ENCODE data around the gene DNAJC18.
"Not testable (repeated sequence)": the region's sequence is repeated elsewhere in the genome, so short reads cannot be mapped to it uniquely, and the experiment has no call there.

GRCh38 chr5:139409116-139409515, 30.2 kb downstream of the DNAJC18 start:
- TF ChIP-seq, protein P1, sequence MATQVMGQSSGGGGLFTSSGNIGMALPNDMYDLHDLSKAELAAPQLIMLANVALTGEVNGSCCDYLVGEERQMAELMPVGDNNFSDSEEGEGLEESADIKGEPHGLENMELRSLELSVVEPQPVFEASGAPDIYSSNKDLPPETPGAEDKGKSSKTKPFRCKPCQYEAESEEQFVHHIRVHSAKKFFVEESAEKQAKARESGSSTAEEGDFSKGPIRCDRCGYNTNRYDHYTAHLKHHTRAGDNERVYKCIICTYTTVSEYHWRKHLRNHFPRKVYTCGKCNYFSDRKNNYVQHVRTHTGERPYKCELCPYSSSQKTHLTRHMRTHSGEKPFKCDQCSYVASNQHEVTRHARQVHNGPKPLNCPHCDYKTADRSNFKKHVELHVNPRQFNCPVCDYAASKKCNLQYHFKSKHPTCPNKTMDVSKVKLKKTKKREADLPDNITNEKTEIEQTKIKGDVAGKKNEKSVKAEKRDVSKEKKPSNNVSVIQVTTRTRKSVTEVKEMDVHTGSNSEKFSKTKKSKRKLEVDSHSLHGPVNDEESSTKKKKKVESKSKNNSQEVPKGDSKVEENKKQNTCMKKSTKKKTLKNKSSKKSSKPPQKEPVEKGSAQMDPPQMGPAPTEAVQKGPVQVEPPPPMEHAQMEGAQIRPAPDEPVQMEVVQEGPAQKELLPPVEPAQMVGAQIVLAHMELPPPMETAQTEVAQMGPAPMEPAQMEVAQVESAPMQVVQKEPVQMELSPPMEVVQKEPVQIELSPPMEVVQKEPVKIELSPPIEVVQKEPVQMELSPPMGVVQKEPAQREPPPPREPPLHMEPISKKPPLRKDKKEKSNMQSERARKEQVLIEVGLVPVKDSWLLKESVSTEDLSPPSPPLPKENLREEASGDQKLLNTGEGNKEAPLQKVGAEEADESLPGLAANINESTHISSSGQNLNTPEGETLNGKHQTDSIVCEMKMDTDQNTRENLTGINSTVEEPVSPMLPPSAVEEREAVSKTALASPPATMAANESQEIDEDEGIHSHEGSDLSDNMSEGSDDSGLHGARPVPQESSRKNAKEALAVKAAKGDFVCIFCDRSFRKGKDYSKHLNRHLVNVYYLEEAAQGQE (IDR thresholded peaks at IDR 0.05) = not testable (repeated sequence)
- TF ChIP-seq, protein P2, sequence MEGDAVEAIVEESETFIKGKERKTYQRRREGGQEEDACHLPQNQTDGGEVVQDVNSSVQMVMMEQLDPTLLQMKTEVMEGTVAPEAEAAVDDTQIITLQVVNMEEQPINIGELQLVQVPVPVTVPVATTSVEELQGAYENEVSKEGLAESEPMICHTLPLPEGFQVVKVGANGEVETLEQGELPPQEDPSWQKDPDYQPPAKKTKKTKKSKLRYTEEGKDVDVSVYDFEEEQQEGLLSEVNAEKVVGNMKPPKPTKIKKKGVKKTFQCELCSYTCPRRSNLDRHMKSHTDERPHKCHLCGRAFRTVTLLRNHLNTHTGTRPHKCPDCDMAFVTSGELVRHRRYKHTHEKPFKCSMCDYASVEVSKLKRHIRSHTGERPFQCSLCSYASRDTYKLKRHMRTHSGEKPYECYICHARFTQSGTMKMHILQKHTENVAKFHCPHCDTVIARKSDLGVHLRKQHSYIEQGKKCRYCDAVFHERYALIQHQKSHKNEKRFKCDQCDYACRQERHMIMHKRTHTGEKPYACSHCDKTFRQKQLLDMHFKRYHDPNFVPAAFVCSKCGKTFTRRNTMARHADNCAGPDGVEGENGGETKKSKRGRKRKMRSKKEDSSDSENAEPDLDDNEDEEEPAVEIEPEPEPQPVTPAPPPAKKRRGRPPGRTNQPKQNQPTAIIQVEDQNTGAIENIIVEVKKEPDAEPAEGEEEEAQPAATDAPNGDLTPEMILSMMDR (IDR thresholded peaks at IDR 0.05; ENCODE audit: low read depth, low read length, missing input control) = not testable (repeated sequence)
- not testable (repeated sequence) for TF ChIP-seq FOXA1 (IDR thresholded peaks at IDR 0.05); EGR1 (IDR thresholded peaks at IDR 0.05; ENCODE audit: low read depth in 2 of 2); JUND (IDR thresholded peaks at IDR 0.05); RAD21 (IDR thresholded peaks at IDR 0.05); TAF1 (conservative IDR thresholded peaks at IDR 0.05); ATF3 (IDR thresholded peaks at IDR 0.05); YY1 (IDR thresholded peaks at IDR 0.05)
- TF ChIP-seq, protein P3, sequence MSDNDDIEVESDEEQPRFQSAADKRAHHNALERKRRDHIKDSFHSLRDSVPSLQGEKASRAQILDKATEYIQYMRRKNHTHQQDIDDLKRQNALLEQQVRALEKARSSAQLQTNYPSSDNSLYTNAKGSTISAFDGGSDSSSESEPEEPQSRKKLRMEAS (IDR thresholded peaks at IDR 0.05) = not testable (repeated sequence)

Measured in liver (tissue), 3 donors.